Muscle of leg (tissue), 11 donors: ENCODE measurements around the gene CLCN2. TPM values are rescaled to one million over a fixed set of nuclear protein-coding genes. Genes with fewer than 3 reads are reported as not detected.
A peak's percentile ranks its signal among the peaks of the same experiment; 100 is the strongest.
"Not testable (repeated sequence)": the region's sequence is repeated elsewhere in the genome, so short reads cannot be mapped to it uniquely, and the experiment has no call there.

ENCODE experiments used
- DNase-seq: peaks from one replicate; pipeline ENCODE4 v3.0.0; 2013
- H3K27ac ChIP-seq: one replicate; pipeline ENCODE4 v1.5.1; 2013; ENCODE audit warnings: mild to moderate bottlenecking, low read length, control low read depth
- H3K27me3 ChIP-seq: one replicate; pipeline ENCODE4 v1.6.1; 2013; ENCODE audit warnings: low read length; ENCODE audit not compliant: control insufficient read depth, insufficient read depth
- H3K36me3 ChIP-seq: one replicate; pipeline ENCODE4 v1.6.1; 2013; ENCODE audit warnings: low read length; ENCODE audit not compliant: control insufficient read depth, insufficient read depth
- H3K4me1 ChIP-seq: one replicate; pipeline ENCODE4 v1.6.1; 2013; ENCODE audit warnings: low read length; ENCODE audit not compliant: control insufficient read depth, insufficient read depth
- H3K4me3 ChIP-seq: one replicate; pipeline ENCODE4 v1.5.1; 2013; ENCODE audit warnings: low read length, control low read depth
- H3K9me3 ChIP-seq: replicated peaks from 2 replicates; pipeline ENCODE4 v1.6.1; 2013; ENCODE audit warnings: low read depth, low read length; ENCODE audit not compliant: control insufficient read depth
- WGBS: methylation state at CpG from one replicate; pipeline ENCODE4 v1.1.5; 2013; ENCODE audit warnings: missing lambda C conversion rate; ENCODE audit not compliant: insufficient coverage; 5-methylcytosine and 5-hydroxymethylcytosine counted together
- polyA plus RNA-seq, 8 donors: library from polyadenylated mRNA; unstranded; fragments of 120-200 nt; gene quantifications; one replicate each; pipeline versions ENCODE4 v1.2.1 to v1.2.3, GENCODE V29; 2013; ENCODE audit warnings: inconsistent platforms in 1 of 8, low replicate concordance in 1 of 8; ENCODE audit not compliant: insufficient read length in 8 of 8, insufficient read depth in 1 of 8
- total RNA-seq: library from RNA; stranded (reverse); fragments of 120-200 nt; gene quantifications from one replicate; pipeline ENCODE4 v1.2.4, GENCODE V29; 2013

Gene CLCN2
- total and polyA plus RNA-seq, 9 donors: 2.5 to 5.3 (median 3.9) TPM

- H3K4me1 ChIP-seq: peaks cover 18% of the 10 kb centered on the region
- peaks cover 36% of the 10 kb centered on the region for H3K36me3 ChIP-seq
- 33% methylated on average over 12 of the region's 14 CpGs for WGBS
- peak; percentile 58 for DNase-seq
- no peaks in the 10 kb centered on the region for H3K9me3 ChIP-seq
- H3K27me3 ChIP-seq: no peaks in the 10 kb centered on the region
- H3K27ac ChIP-seq: peak overlapping the region; percentile 20
- H3K4me3 ChIP-seq: no peak overlapping the region
Observed at GRCh38 chr3:184345317-184346144, 15.9 kb downstream of the CLCN2 start.

GRCh38 chr3:184344579-184345316 is 16.7 kb downstream of the CLCN2 start:
- no peak for DNase-seq
- 77% methylated on average over 10 of the region's 24 CpGs for WGBS
- peaks cover 36% of the 10 kb centered on the region for H3K36me3 ChIP-seq

GRCh38 chr3:184343200-184343876 is 18.1 kb downstream of the CLCN2 start:
- WGBS: 42% methylated on average over 5 of the region's 5 CpGs
- Histone ChIP-seq H3K4me1 (peaks cover 30% of the 10 kb centered on the region), H3K27me3 (no peaks in the 10 kb centered on the region), H3K9me3 (no peaks in the 10 kb centered on the region), H3K27ac (no peak overlapping the region), H3K36me3 (peaks cover 36% of the 10 kb centered on the region), H3K4me3 (no peak overlapping the region)
- no peak for DNase-seq

More at GRCh38 chr3:184344579-184345316, 16.7 kb downstream of the CLCN2 start:
- Histone ChIP-seq H3K4me3 (no peak overlapping the region), H3K9me3 (no peaks in the 10 kb centered on the region), H3K4me1 (peaks cover 18% of the 10 kb centered on the region), H3K27ac (no peak overlapping the region), H3K27me3 (no peaks in the 10 kb centered on the region)

- Histone ChIP-seq H3K4me3 (no peak overlapping the region), H3K9me3 (no peaks in the 10 kb centered on the region), H3K27ac (no peak overlapping the region), H3K36me3 (peaks cover 35% of the 10 kb centered on the region), H3K4me1 (peaks cover 36% of the 10 kb centered on the region), H3K27me3 (no peaks in the 10 kb centered on the region)
- 73% methylated on average over 4 of the region's 7 CpGs for WGBS
- DNase-seq: no peak
Observed at GRCh38 chr3:184341925-184342324, 19.5 kb downstream of the CLCN2 start.

GRCh38 chr3:184339451-184340135 is 21.8 kb downstream of the CLCN2 start:
- H3K4me1 ChIP-seq: peaks cover 42% of the 10 kb centered on the region
- H3K27me3 ChIP-seq, DNase-seq, H3K27ac ChIP-seq, H3K9me3 ChIP-seq, H3K4me3 ChIP-seq: not testable (repeated sequence)
- H3K36me3 ChIP-seq: peaks cover 34% of the 10 kb centered on the region
- WGBS: 92% methylated on average over 14 of the region's 19 CpGs

GRCh38 chr3:184339001-184339400 is 22.4 kb downstream of the CLCN2 start:
- Histone ChIP-seq H3K27me3 (no peaks in the 10 kb centered on the region), H3K4me3 (peak overlapping the region; percentile 20), H3K36me3 (peaks cover 37% of the 10 kb centered on the region), H3K4me1 (peaks cover 42% of the 10 kb centered on the region), H3K9me3 (no peaks in the 10 kb centered on the region), H3K27ac (peak overlapping the region; percentile 78)
- no peak for DNase-seq
- 24% methylated on average over 8 of the region's 8 CpGs for WGBS

- DNase-seq: peak; percentile 93
- H3K9me3 ChIP-seq: no peaks in the 10 kb centered on the region
- H3K27me3 ChIP-seq: no peaks in the 10 kb centered on the region
- H3K4me3 ChIP-seq: peak overlapping the region; percentile 20
- H3K27ac ChIP-seq: peak overlapping the region; percentile 96
- peaks cover 42% of the 10 kb centered on the region for H3K4me1 ChIP-seq
- WGBS: 8% methylated on average over 37 of the region's 37 CpGs
- H3K36me3 ChIP-seq: peaks cover 39% of the 10 kb centered on the region
Observed at GRCh38 chr3:184338511-184338945, 22.9 kb downstream of the CLCN2 start.

GRCh38 chr3:184337981-184338380 is 23.4 kb downstream of the CLCN2 start:
- H3K4me1 ChIP-seq: peaks cover 39% of the 10 kb centered on the region
- H3K27ac ChIP-seq: peak overlapping the region; percentile 96
- WGBS: 53% methylated on average over 4 of the region's 7 CpGs
- H3K36me3 ChIP-seq: peaks cover 39% of the 10 kb centered on the region
- peak; percentile 25 for DNase-seq
- H3K4me3 ChIP-seq: peak overlapping the region; percentile 16
- H3K9me3 ChIP-seq: no peaks in the 10 kb centered on the region
- no peaks in the 10 kb centered on the region for H3K27me3 ChIP-seq

- WGBS: 30% methylated on average over 6 of the region's 6 CpGs
- Histone ChIP-seq H3K4me1 (peaks cover 39% of the 10 kb centered on the region), H3K36me3 (peaks cover 39% of the 10 kb centered on the region), H3K27me3 (no peaks in the 10 kb centered on the region), H3K4me3 (peak within 1 kb of the TSS; percentile 81), H3K9me3 (no peaks in the 10 kb centered on the region), H3K27ac (peak within 1 kb of the TSS; percentile 96)
- peak; percentile 94 for DNase-seq
Observed at GRCh38 chr3:184337399-184337714, 24.0 kb downstream of the CLCN2 start, which contains the start of gene FAM131A. TSS of gene FAM131A (plus strand) at chr3:184337600. CDS start at chr3:184337631, 31 bp downstream.
